HPDE6-E6E7 (cell line): ENCODE results near the gene GATA3.
"Not testable (repeated sequence)": the region's sequence is repeated elsewhere in the genome, so short reads cannot be mapped to it uniquely, and the experiment has no call there.

ENCODE experiments used
- DNase-seq: peaks from one replicate; pipeline ENCODE4 v3.0.0; 2011; ENCODE audit warnings: missing footprints; ENCODE audit errors: extremely low spot score

The GATA3 gene

DNA sequence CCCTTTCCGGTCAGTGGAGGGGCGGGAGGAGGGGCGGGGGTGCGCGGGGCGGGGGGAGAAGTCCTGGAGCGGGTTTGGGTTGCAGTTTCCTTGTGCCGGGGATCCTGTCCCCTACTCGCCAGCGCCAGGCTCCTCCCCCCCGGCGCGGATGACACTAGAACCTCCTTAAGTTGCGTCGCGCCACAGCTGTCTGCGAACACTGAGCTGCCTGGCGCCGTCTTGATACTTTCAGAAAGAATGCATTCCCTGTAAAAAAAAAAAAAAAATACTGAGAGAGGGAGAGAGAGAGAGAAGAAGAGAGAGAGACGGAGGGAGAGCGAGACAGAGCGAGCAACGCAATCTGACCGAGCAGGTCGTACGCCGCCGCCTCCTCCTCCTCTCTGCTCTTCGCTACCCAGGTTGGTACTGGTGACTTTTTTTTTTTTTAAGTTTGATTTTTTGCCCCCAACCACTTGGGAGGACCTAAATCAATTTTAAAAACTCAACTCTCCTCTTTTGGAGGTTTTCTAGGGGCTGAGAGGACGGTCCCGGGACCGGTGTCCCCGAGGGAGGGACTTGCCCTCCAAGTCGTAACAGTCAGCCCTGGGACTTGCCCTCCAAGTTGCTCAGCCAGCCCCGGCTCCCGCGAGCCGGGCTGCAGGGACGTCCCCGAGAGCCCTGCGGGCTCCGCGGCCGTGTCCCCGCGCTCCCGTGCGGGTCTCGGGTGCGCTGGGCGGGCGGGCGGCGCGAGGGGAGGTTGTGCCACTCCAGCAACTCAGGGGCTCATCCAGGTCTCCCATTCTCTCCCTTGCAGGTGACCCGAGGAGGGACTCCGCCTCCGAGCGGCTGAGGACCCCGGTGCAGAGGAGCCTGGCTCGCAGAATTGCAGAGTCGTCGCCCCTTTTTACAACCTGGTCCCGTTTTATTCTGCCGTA, at the start of gene GATA3:
Gene GATA3, plus strand, starts transcription at position 195 of the 914 bp plus-strand sequence. CDS start 968 bp downstream, outside the sequence.
- peak; percentile 20 for DNase-seq

GRCh38 chr10:8006274-8006999, 48.1 kb upstream of the GATA3 start:
- DNase-seq, result no peak

GRCh38 chr10:8009031-8009430, 45.5 kb upstream of the GATA3 start:
- no peak for DNase-seq

DNA sequence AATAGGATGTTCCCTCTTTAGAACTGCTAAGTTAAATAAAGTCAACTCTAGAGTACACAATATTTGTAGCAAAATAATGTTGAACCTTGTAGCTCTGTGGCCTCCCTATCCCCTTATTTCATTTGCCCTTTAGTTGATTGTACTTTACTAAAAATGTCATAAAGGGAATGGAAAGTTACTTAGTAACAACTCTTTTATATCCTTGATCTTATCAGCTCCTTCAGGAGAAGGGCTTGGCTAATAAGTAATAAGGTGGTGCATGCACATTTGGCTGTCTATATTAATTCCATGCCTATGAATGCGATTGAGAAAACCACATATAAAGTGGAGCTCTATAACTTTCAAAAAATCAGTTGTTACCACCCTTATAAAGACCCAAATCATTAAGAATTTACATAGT, 41.5 kb upstream of the GATA3 start:
- no peak for DNase-seq

- no peak for DNase-seq
Measured at GRCh38 chr10:8013619-8014018, 40.9 kb upstream of the GATA3 start.

DNA sequence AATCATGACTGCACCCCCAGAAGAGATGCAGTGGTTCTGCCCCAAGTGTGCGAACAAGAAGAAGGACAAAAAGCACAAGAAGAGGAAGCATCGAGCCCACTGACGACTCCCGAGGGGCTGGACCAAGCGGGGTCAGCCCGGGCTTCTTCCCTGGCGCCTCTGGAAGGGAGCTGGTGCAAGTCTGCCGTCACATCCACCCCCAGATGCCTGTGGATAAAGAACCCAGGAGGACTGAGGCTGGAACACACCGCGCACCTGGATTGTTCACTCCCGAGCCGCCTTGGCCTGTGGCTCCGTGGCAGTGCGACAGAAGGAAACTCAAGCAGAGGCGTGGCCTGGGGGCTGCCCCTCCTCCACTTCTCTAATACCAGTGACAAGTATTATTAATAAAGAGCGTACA, 39.8 kb upstream of the GATA3 start:
- DNase-seq, result no peak

GRCh38 chr10:8017277-8017676, 37.2 kb upstream of the GATA3 start:
- no peak for DNase-seq

DNA sequence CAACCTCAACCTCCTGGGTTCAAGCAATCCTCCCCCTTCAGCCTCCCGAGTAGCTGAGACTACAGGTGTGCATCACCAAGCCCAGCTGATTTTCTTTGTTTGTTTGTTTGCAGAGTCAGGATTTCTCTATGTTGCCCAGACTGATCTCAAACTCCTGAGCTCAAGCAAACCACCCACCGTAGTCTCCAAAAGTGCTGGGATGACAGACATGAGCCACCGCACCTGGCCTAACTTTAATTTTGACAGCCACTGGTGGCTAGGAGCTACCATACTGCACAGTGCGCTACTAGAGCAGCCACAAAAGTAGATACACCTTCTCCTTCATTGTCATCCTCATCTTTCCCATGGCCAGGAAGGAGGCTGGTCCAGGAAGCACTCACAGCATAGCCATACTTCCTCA, 31.2 kb upstream of the GATA3 start:
- no peak for DNase-seq

GRCh38 chr10:8023851-8024250, 30.6 kb upstream of the GATA3 start:
- DNase-seq, result no peak

DNA sequence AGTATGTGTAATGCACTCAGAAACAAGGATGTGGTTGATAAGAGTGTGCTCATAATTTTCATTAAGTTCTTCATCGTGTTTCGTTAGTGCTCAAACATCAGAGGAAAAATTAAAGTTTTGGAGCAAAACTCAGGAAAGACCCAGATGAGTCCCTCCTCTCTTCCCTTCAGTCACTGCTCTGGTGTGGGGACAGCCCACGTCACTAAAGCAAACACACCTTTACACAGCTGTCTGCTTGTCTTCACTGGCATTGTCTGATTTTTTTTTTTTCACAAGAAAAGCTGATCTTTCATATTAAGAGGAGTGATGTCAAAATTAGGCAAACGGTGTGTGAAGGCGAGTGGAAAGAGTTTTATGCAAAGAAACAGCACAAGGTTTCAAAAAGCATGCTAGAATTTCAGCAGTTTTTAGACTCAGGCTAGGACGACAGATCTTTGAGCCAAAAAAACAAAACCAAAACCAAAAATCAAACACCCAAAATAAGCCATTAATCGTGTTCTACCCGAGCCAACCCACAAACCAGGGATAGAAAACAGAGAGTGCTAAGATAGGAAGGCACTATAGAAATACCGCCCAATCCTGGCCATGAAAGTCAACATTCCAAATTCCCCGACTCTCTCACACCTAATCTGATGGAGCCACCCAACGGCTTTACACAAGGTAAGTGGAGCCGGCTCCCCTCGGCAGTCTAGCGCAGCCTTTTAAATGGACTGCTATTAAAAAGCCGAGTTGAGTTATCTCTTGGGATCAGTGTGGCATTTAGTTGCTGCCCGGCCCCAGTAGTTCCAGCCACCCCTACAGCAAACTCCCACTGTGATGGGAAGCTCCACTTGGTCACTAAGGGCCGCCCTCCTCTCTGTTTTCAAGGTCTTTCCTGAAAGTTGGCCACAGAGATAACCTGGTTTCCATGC, 27.9 kb upstream of the GATA3 start:
- no peak for DNase-seq

DNA sequence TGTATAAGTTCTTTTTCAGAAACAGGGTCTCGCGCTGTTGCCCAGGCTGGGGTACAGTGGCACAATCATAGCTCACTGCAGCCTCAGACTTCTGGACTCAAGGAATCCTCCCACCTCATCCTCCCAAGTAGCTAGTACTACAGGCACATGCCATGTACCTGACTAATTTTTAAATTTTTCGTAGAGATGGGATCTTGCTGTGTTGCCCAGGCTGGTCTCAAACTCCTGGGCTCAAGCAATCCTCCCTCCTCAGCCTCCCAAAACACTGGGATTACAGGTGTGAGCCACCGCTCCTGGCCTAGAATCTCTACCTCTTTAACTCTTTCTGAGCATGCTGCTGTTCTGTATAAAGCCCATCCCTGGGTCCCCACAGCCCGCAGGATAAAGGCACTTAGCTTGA, 23.3 kb upstream of the GATA3 start:
- not testable (repeated sequence) for DNase-seq

GRCh38 chr10:8032558-8032957, 21.9 kb upstream of the GATA3 start:
- no peak for DNase-seq

DNA sequence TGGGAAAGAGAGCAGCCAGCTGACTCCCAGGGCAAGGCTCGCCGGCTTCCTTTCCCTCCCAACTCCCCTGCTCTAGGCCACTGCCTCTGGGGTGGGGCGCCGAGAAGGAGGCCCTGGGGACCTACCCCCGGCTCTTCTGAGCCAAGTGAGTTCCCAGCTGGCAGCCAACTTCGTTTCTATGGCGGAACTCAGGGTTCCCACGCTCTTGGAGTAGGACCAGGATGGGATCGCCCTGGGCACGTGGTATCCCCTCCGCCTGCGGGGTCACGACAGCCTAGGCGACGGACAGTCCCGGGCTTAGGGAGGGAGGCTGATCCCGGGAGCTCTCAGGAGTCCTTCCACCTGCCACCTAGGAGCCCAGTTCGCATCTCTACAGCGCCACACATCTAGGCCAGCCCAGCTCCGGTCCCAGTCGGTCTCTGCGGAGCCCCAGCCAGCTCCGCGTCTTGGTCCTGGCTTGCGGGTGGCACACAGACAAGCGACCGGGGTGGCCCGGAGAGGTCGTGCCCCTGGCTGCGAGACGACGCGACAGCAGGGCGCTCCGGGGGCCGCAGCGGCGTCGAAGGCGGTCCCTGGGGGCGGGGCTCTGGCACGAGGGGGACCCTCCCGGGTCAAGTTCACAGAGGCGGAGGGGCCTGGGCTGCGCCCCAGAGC, 20.5 kb upstream of the GATA3 start:
- no peak for DNase-seq

DNA sequence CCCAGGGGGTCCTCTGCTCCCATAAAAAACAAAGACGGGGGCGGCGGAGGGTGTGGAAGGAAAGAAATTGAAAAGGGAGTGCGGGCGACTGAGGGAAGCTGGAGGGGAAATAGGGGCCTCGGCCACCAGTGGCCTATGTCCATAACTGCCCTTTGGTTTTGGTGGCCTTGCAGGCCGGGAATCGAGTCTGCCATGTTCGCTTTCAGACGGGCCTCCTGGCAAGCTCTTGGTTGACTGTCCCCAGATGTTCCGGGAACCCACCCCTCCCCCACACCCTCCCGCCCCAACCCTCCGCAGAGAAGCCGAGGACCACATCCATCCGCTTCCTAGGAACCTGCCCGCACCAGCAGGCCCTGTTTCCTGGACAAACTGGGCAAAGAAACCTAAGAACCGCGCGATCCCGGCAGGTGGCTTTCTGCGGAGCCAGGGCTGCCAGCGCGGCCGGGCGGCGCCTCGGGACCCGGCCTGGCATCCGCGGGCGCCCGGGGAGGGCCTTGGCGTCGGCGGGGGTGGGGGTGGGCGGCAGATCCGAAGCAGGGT, 20.0 kb upstream of the GATA3 start:
- DNase-seq, result no peak

- DNase-seq, result no peak
Measured at GRCh38 chr10:8035006-8035640, 19.4 kb upstream of the GATA3 start.

- no peak for DNase-seq
Measured at GRCh38 chr10:8035641-8036470, 18.6 kb upstream of the GATA3 start.

- DNase-seq, result no peak
Measured at GRCh38 chr10:8036506-8037198, 17.8 kb upstream of the GATA3 start.

DNA sequence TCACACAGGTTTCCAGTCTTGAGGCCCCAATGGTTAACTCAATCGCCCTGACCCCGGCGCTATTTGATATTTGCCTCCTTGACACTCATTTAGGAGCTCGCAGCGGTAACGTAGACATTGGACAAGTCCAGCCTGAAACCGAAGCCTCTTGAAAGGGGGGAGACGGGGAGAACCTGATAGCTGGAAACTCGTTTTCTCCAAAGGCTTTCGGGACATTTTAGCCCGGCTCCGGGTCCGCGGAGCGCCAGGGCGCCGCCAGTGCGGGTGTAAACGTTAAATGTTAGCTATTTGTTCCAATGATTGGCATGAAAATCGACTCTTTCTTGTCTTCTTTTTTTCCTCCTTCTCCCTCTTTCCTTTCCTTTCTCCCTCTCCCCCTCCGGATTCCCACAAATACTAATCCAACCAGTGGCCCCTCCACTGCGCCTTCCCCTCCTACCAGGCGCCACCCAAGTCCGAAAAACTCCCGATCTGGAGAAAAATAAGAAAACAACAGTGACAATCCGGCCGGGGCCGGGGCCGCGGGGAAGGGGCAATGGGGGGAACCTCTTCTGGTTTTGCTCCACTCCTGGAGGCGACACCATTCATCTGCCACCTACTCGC, 17.2 kb upstream of the GATA3 start:
- DNase-seq, result no peak
